Rectal smooth muscle tissue (tissue), 1 donor: ENCODE data around the gene NDUFA1.
"Not testable (repeated sequence)": the region's sequence is repeated elsewhere in the genome, so short reads cannot be mapped to it uniquely, and the experiment has no call there.

Experiments
- H3K27ac ChIP-seq: one replicate; pipeline ENCODE4 v1.7.0; 2013; ENCODE audit warnings: low read depth, low read length, inconsistent platforms
- H3K27me3 ChIP-seq: one replicate; pipeline ENCODE4 v1.7.0; 2013; ENCODE audit warnings: low read length; ENCODE audit not compliant: control insufficient read depth, insufficient read depth
- H3K36me3 ChIP-seq: one replicate; pipeline ENCODE4 v1.7.0; 2013; ENCODE audit warnings: low read length; ENCODE audit not compliant: control insufficient read depth, insufficient read depth
- H3K4me1 ChIP-seq: one replicate; pipeline ENCODE4 v1.7.0; 2013; ENCODE audit warnings: low read length; ENCODE audit not compliant: control insufficient read depth, insufficient read depth
- H3K4me3 ChIP-seq: one replicate; pipeline ENCODE4 v1.7.0; 2013; ENCODE audit warnings: low read length
- H3K9ac ChIP-seq: one replicate; pipeline ENCODE4 v1.7.0; 2013; ENCODE audit warnings: low read length

The NDUFA1 gene

DNA sequence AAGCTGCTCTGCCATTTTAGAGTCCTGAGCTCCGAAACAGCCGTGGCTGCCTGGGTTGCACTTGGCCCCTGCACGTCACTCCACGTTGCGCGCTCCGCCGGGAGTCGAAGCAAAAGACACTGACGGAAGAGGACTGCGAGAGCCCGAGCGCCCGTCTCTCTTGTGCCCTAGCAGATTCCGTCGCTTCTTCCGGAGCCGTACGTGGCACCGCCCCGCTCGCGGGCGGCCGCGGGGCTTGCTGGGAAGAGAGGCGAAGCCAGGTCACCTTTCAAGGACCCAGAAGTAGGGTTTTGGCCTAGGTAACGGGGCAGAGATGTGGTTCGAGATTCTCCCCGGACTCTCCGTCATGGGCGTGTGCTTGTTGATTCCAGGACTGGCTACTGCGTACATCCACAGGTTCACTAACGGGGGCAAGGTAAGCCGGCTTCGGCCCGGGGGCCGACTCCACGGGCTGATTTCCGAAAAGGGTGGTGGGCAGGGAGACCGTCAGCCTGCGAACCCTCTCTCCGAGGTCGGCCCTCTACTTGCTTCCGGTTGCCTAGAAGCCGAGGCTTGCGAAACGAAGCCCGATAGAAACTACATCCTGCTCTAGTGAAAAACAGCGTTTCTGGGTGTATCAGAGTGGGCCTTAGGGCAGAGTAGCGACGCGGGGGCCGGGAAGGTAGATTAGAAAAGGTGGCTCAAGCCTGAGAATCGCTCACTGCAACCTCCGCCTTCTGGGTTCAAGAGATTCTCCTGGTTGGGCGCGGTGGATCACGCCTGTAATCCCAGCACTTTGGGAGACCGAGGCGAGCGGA lies at the start of gene NDUFA1, which contains the start of gene RNF113A:
NDUFA1 (plus strand) TSS at position 234 of the 797 bp plus-strand sequence; CDS start at position 314, 80 bp downstream.
RNF113A (minus strand) TSS at position 135 of the 797 bp plus-strand sequence; CDS start at position 15, 120 bp downstream.
- Histone ChIP-seq H3K36me3 (no peaks in the 10 kb centered on the region), H3K4me1 (no peaks in the 10 kb centered on the region), H3K4me3 (peak within 1 kb of the TSS; percentile 80), H3K9ac (peak within 1 kb of the TSS; percentile 93), H3K27me3 (no peaks in the 10 kb centered on the region), H3K27ac (peak within 1 kb of the TSS; percentile 91)

GRCh38 chrX:119824221-119824620 lies 47.4 kb upstream of the NDUFA1 start:
- H3K27me3 ChIP-seq, H3K36me3 ChIP-seq, H3K9ac ChIP-seq, H3K4me1 ChIP-seq, H3K4me3 ChIP-seq, H3K27ac ChIP-seq: not testable (repeated sequence)

DNA sequence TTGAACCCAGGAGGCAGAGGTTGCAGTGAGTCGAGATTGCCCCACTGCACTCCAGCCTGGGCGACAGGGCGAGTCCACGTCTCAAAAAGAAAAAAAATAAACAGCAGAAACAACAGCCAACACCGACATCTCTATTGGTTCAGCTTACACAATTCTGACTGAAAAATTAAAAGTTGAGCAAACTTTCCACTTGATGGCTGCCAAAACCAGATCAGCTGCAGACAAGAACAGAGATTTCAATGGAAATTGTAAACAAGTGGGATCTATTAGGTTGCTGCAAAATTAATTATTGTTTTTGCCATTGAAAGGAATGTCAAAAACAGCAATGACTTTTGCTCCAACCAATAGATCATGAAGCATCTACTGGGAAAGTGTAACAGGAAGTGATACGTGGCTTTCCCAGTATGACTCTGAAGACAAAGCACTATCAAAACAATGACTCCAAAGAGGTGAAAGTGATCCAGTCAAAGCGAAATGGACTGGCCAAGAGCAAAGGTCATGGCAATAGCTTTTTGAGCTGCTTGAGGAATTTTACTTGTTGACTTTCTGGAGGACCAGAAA lies 45.2 kb upstream of the NDUFA1 start:
- no peak overlapping the region for H3K4me3 ChIP-seq
- no peaks in the 10 kb centered on the region for H3K4me1 ChIP-seq
- H3K9ac ChIP-seq = no peak overlapping the region
- H3K27ac ChIP-seq = no peak overlapping the region
- no peaks in the 10 kb centered on the region for H3K36me3 ChIP-seq
- H3K27me3 ChIP-seq = no peaks in the 10 kb centered on the region

DNA sequence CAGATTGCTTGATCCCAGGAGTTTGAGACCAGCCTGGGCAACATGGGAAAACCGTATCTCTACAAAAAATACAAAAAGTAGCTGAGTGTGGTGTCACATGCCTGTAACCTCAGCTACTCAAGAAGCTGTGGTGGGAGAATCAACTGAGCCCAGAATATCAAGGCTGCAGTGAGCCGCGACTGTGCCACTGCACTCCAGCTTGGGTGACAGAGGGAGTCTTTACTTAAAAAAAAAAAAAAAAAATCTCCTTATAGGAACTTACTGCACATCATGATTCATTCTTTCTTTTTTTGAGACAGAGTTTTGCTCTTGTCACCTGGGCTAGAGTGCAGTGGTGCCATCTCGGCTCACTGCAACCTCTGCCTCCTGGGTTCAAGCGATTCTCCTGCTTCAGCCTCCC lies 43.2 kb upstream of the NDUFA1 start:
- Histone ChIP-seq H3K4me1 (no peaks in the 10 kb centered on the region), H3K27ac (no peak overlapping the region), H3K4me3 (no peak overlapping the region), H3K36me3 (no peaks in the 10 kb centered on the region), H3K9ac (no peak overlapping the region), H3K27me3 (no peaks in the 10 kb centered on the region)

DNA sequence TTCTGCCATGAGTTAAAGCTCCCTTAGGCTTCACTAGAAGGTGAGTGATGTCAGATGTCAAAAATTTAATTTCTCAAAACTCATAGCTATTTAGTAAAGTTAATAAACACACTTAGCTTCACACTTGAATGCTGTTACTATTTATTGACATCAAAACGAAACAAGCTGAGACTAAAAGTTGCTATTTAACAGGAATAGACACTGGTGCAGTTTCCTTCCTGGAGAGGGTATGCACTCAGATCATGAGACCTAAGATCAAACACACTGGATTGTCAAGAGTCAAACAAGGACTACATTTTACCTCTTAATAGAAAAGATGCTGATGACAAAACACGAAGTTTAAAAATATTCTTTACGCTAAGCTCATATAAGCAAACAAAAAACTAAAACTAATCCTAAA lies 37.7 kb upstream of the NDUFA1 start:
- Histone ChIP-seq H3K36me3 (peaks cover 4% of the 10 kb centered on the region), H3K27ac (no peak overlapping the region), H3K27me3 (no peaks in the 10 kb centered on the region), H3K9ac (no peak overlapping the region), H3K4me1 (no peaks in the 10 kb centered on the region), H3K4me3 (no peak overlapping the region)

DNA sequence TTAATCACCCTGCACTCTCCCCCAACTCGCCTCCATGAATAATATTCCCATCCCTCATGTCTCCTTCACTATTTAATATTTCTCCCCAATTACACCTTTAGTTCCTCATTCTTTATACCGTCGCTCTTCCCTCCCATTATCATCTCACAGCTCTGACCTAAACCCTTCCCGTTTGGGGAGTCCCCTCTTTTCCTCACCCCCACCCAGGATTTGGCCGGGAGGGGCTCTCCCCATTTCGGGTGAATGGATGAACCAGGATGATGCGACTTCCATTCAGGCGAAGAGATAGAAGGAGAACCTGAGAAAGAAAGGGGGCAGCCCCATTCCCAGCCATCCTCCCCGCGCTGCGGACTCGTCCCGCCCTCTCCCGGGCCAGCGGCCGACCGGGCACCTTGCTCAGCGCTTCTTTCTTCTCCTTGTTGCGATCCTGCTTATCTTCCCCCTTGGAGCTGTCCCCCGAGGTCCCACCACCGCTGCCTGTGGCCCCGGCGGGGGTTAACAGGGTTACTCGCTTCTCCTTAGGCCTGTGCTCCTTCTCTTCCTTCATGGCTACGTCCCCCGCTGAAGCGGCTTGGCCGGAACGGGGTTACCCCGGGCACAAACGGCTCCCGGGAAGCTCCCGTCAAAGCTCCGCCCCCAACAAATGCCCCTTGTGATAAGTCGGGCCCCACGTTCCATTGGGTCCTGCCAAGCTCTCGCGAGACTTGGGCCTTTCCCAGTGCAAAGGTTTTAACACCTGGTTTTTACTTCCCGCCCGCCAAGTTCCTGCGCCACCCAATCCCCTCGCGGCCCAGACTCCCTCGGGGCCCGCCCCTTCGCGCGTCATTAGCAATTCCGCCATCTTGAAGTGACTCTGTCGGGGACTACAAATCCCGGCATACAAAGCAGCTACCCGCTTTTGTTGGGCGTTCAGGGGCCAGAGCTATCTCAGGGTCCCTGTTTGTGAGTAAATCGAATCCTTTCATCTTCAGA lies 19.0 kb upstream of the NDUFA1 start, which contains the start of gene UPF3B:
UPF3B (minus strand) TSS at position 582 of the 972 bp plus-strand sequence; CDS start at position 547, 35 bp downstream.
- Histone ChIP-seq H3K27me3 (no peaks in the 10 kb centered on the region), H3K4me3 (peak within 1 kb of the TSS; percentile 69), H3K27ac (peak within 1 kb of the TSS; percentile 77), H3K9ac (peak within 1 kb of the TSS; percentile 81), H3K4me1 (no peaks in the 10 kb centered on the region), H3K36me3 (no peaks in the 10 kb centered on the region)

DNA sequence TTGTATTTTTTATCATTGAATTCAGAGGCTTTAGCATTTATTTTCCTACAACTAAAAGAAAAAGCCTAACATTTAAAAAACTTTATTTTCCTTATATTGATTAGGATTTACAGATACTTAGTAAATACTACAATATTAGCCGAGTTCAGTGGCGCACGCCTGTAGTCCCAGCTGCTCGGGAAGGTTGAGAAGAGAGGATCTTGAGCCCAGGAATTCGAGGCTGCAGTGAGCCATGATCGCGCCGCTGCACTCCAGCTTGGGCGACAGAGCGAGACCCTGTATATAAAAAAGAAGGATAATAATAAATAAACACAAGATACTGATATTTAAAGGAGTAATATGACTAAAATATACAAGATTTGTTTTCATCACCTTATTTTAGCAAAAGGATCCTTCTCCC lies 18.2 kb upstream of the NDUFA1 start:
- Histone ChIP-seq H3K4me3 (peak overlapping the region; percentile 52), H3K27me3 (no peaks in the 10 kb centered on the region), H3K9ac (no peak overlapping the region), H3K4me1 (no peaks in the 10 kb centered on the region), H3K36me3 (no peaks in the 10 kb centered on the region), H3K27ac (peak overlapping the region; percentile 61)

DNA sequence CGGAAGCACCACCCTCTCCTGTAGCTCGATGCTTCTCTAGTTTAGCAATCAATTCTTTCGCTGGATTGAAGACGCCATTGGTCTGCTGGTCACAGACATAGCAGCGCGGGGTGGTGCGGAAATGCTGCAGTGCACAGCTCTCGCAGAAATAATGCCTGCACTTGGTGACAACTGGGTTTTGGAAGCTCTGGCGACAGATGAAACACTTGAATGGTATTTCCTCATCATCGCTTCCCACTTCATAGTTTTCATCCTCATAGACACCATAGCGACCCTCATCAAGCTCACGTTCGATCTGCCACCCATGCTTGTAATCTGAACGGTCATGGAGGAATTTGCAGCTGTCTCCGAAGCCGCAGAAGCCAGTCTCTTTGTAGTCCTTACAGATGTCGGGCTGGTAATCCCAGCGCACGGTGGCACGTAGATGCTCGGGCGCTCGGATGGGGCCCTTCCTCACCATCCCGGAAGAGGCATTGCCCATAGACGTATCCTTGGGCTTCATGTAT lies 953 bp upstream of the NDUFA1 start:
- Histone ChIP-seq H3K4me1 (no peaks in the 10 kb centered on the region), H3K4me3 (peak overlapping the region; percentile 59), H3K27me3 (no peaks in the 10 kb centered on the region), H3K9ac (peak overlapping the region; percentile 33), H3K27ac (peak overlapping the region; percentile 91), H3K36me3 (no peaks in the 10 kb centered on the region)

- no peaks in the 10 kb centered on the region for H3K4me1 ChIP-seq
- no peaks in the 10 kb centered on the region for H3K36me3 ChIP-seq
- peak overlapping the region; percentile 33 for H3K9ac ChIP-seq
- peak overlapping the region; percentile 91 for H3K27ac ChIP-seq
- peak overlapping the region; percentile 59 for H3K4me3 ChIP-seq
- H3K27me3 ChIP-seq = no peaks in the 10 kb centered on the region
Measured at GRCh38 chrX:119871245-119871598, 410 bp upstream of the NDUFA1 start.

DNA sequence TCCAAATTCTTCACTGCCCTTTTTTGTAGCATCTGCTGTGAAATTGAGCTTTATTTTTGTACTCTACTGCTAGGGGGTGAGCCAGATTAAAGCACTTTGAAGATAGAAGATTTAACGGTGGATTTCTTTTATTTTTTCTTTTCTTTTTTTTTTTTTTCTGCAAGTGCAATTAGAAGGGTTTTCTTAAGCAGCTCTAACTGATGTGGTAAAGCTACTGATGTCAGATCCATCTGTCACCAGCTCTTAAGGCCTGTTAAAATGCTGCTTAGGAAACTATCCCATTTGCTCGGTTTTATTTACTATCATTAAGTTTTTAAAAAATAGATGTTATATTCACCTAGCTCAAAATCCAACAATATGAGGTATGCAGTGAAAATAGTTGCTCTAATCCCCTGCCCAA lies 7.1 kb downstream of the NDUFA1 start:
- Histone ChIP-seq H3K4me1 (no peaks in the 10 kb centered on the region), H3K4me3 (no peak overlapping the region), H3K36me3 (no peaks in the 10 kb centered on the region), H3K9ac (no peak overlapping the region), H3K27me3 (no peaks in the 10 kb centered on the region), H3K27ac (no peak overlapping the region)

DNA sequence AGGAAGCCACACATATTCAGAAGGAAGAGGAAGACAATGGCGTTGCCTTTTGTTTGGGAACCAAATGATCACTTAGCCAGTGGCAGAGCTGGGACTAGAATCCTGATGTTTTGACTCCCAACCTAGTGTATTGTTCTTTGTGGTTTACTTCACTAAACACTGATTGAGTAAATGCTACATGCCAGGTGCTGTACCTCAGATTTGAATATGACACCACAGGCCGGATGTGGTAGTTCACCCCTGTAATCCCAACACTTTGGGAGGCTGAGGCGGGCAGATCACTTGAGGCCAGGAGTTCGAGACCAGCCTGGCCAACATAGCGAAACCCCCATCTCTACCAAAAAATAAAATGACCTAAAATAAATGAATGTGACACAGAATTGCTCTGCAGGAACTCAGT lies 8.4 kb downstream of the NDUFA1 start:
- Histone ChIP-seq H3K27me3 (no peaks in the 10 kb centered on the region), H3K27ac (no peak overlapping the region), H3K4me3 (no peak overlapping the region), H3K36me3 (no peaks in the 10 kb centered on the region), H3K4me1 (no peaks in the 10 kb centered on the region), H3K9ac (no peak overlapping the region)
